HEK293 (cell line): Measurements from ENCODE around the gene GSPT1.
"Not testable (repeated sequence)": the region's sequence is repeated elsewhere in the genome, so short reads cannot be mapped to it uniquely, and the experiment has no call there.

Experiments used
- OVOL3 ChIP-seq: fragments of 450-650 bp; formaldehyde crosslinking; IDR thresholded peaks from 2 replicates; pipeline ENCODE4 v1.5.1; 2016; ENCODE audit warnings: missing biosample characterization, missing genetic modification characterization
- TCF7L2 ChIP-seq: IDR thresholded peaks from 2 replicates; pipeline ENCODE4 v1.6.1; 2011; ENCODE audit warnings: low read depth, mild to moderate bottlenecking, inconsistent platforms, low read length, moderate library complexity, borderline replicate concordance
- WT1 ChIP-seq: fragments of 450-650 bp; formaldehyde crosslinking; IDR thresholded peaks from 2 replicates; pipeline ENCODE4 v1.5.1; 2016; ENCODE audit warnings: missing biosample characterization, missing genetic modification characterization
- YY2 ChIP-seq: fragments of 450-650 bp; formaldehyde crosslinking; IDR thresholded peaks from 2 replicates; pipeline ENCODE4 v1.5.1; 2016; ENCODE audit warnings: missing biosample characterization, missing genetic modification characterization
- ZNF140 ChIP-seq: fragments of 450-650 bp; formaldehyde crosslinking; IDR thresholded peaks from 2 replicates; pipeline ENCODE4 v1.5.1; 2016; ENCODE audit warnings: missing biosample characterization, missing genetic modification characterization
- ZNF501 ChIP-seq: fragments of 450-650 bp; formaldehyde crosslinking; IDR thresholded peaks from 2 replicates; pipeline ENCODE4 v1.5.1; 2016; ENCODE audit warnings: missing biosample characterization, missing genetic modification characterization
- TF ChIP-seq, protein P1 (sequence below): fragments of 450-650 bp; formaldehyde crosslinking; IDR thresholded peaks from 2 replicates; pipeline ENCODE4 v1.5.1; 2016; ENCODE audit warnings: missing biosample characterization, missing genetic modification characterization

DNA sequence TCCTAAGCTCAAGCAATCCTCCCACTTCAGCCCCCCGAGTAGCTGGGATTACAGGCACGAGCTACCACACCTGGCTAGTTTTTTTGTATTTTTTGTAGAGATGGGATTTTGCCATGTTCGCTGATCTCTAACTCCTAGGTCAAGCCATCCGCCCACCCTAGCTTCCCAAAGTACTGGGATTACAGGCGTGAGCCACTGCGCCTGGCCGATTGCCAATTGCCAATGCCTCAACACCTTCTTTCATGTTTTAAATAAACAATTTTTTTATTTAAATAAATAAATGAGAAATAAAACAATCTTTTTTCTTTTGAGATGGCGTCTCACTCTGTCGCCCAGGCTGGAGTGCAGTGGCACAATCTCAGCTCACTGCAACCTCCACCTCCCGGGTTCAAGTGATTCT is 8.3 kb upstream of the GSPT1 start:
- not testable (repeated sequence) for TF ChIP-seq ZNF140; TCF7L2; WT1 (tag by site-specific recombination); OVOL3 (tag by site-specific recombination); ZNF501 (tag by site-specific recombination); YY2 (tag by site-specific recombination)
- TF ChIP-seq, protein P1, sequence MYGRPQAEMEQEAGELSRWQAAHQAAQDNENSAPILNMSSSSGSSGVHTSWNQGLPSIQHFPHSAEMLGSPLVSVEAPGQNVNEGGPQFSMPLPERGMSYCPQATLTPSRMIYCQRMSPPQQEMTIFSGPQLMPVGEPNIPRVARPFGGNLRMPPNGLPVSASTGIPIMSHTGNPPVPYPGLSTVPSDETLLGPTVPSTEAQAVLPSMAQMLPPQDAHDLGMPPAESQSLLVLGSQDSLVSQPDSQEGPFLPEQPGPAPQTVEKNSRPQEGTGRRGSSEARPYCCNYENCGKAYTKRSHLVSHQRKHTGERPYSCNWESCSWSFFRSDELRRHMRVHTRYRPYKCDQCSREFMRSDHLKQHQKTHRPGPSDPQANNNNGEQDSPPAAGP (tag by site-specific recombination), result not testable (repeated sequence)
